ENCODE measurements around the gene GPC1.

GPC1 gene

GRCh38 chr2:240459401-240460252 is 24.2 kb downstream of the GPC1 start:
- no peak for ATAC-seq
- no peak for TF ChIP-seq BACH2 (CRISPR knock-in tag; IDR thresholded peaks at IDR 0.05; ENCODE audit: borderline replicate concordance)
- no peak for TF ChIP-seq ZNF8 (CRISPR knock-in tag; IDR thresholded peaks at IDR 0.05)
- TF ChIP-seq ESRRG (CRISPR knock-in tag; IDR thresholded peaks at IDR 0.05) = no peak
- TF ChIP-seq ZFP3 (CRISPR knock-in tag; IDR thresholded peaks at IDR 0.05) = no peak
- no peak for TF ChIP-seq POU6F1 (CRISPR knock-in tag; IDR thresholded peaks at IDR 0.05; ENCODE audit: borderline replicate concordance, low read depth)
- no peak for TF ChIP-seq CREB5 (CRISPR knock-in tag; IDR thresholded peaks at IDR 0.05; ENCODE audit: low read depth)
- TF ChIP-seq ZC3H10 (CRISPR knock-in tag; IDR thresholded peaks at IDR 0.05) = no peak
- no peak for TF ChIP-seq OSR1 (CRISPR knock-in tag; IDR thresholded peaks at IDR 0.05)
- no peak for TF ChIP-seq ZNF70 (CRISPR knock-in tag; IDR thresholded peaks at IDR 0.05)
- TF ChIP-seq TOX (CRISPR knock-in tag; IDR thresholded peaks at IDR 0.05; ENCODE audit: borderline replicate concordance) = no peak
- no peak for TF ChIP-seq ISL1 (CRISPR knock-in tag; IDR thresholded peaks at IDR 0.05)
- no peak for TF ChIP-seq CSDC2 (CRISPR knock-in tag; IDR thresholded peaks at IDR 0.05)
- no peak for TF ChIP-seq TSHZ2 (CRISPR knock-in tag; IDR thresholded peaks at IDR 0.05)
- TF ChIP-seq GLIS3 (CRISPR knock-in tag; IDR thresholded peaks at IDR 0.05) = no peak
- no peak for TF ChIP-seq ZNF565 (CRISPR knock-in tag; conservative IDR thresholded peaks at IDR 0.05; ENCODE audit: low read depth)
- no peak for TF ChIP-seq ARNTL (CRISPR knock-in tag; IDR thresholded peaks at IDR 0.05; ENCODE audit: borderline replicate concordance, low read depth)
- TF ChIP-seq, protein P1, sequence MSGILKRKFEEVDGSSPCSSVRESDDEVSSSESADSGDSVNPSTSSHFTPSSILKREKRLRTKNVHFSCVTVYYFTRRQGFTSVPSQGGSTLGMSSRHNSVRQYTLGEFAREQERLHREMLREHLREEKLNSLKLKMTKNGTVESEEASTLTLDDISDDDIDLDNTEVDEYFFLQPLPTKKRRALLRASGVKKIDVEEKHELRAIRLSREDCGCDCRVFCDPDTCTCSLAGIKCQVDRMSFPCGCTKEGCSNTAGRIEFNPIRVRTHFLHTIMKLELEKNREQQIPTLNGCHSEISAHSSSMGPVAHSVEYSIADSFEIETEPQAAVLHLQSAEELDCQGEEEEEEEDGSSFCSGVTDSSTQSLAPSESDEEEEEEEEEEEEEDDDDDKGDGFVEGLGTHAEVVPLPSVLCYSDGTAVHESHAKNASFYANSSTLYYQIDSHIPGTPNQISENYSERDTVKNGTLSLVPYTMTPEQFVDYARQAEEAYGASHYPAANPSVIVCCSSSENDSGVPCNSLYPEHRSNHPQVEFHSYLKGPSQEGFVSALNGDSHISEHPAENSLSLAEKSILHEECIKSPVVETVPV (CRISPR knock-in tag; IDR thresholded peaks at IDR 0.05) = no peak
- TF ChIP-seq SNAI2 (CRISPR knock-in tag; IDR thresholded peaks at IDR 0.05) = no peak

GRCh38 chr2:240460253-240460711 is 24.8 kb downstream of the GPC1 start:
- no peak for ATAC-seq
- TF ChIP-seq BACH2 (CRISPR knock-in tag; IDR thresholded peaks at IDR 0.05; ENCODE audit: borderline replicate concordance) (no peak), ZC3H10 (CRISPR knock-in tag; IDR thresholded peaks at IDR 0.05) (no peak), TOX (CRISPR knock-in tag; IDR thresholded peaks at IDR 0.05; ENCODE audit: borderline replicate concordance) (no peak), SNAI2 (CRISPR knock-in tag; IDR thresholded peaks at IDR 0.05) (no peak), TSHZ2 (CRISPR knock-in tag; IDR thresholded peaks at IDR 0.05) (no peak), PPARA (CRISPR knock-in tag; IDR thresholded peaks at IDR 0.05; ENCODE audit: borderline replicate concordance) (no peak), ISL1 (CRISPR knock-in tag; IDR thresholded peaks at IDR 0.05) (no peak), GLIS3 (CRISPR knock-in tag; IDR thresholded peaks at IDR 0.05) (no peak)
- TF ChIP-seq, protein P1 (CRISPR knock-in tag; IDR thresholded peaks at IDR 0.05) = no peak
